Activated CD4-positive, alpha-beta T cell treated with anti-CD3 and anti-CD28 coated beads, Interleukin-2, amount 10 ng/mL, durations not matched to agents 7 days and 5 days (primary cell): ENCODE results near the gene SCD. TPM values are rescaled to one million over a fixed set of nuclear protein-coding genes. Genes with fewer than 3 reads are reported as not detected.

Experiments used
- CTCF ChIA-PET: fragments of 350-600 bp; sonication (Branson Sonifier 250); formaldehyde crosslinking; loops from one replicate; lab custom pipeline; 2021; ENCODE audit warnings: antibody characterized with exemption; lab: Charles Lee
- POLR2A ChIA-PET: fragments of 350-600 bp; sonication (Branson Sonifier 250); formaldehyde crosslinking; loops from one replicate; lab custom pipeline; 2021; ENCODE audit warnings: antibody characterized with exemption; lab: Charles Lee
- DNase-seq: peaks from one replicate; pipeline ENCODE4 v3.0.0-alpha.2; 2020
- H3K27ac Mint-ChIP-seq: one replicate; pipeline ENCODE4 v1.8.0; 2021; ENCODE audit warnings: mild to moderate bottlenecking, moderate library complexity, mixed read lengths
- H3K27me3 Mint-ChIP-seq: one replicate; pipeline ENCODE4 v1.8.0; 2021; ENCODE audit warnings: mixed read lengths
- H3K36me3 Mint-ChIP-seq: one replicate; pipeline ENCODE4 v1.8.0; 2021; ENCODE audit warnings: low read depth, mixed read lengths
- H3K4me1 Mint-ChIP-seq: one replicate; pipeline ENCODE4 v1.8.0; 2021; ENCODE audit warnings: mixed read lengths
- H3K4me3 Mint-ChIP-seq: one replicate; pipeline ENCODE4 v1.8.0; 2021; ENCODE audit warnings: mild to moderate bottlenecking, moderate library complexity, mixed read lengths
- H3K9me3 Mint-ChIP-seq: one replicate; pipeline ENCODE4 v1.8.0; 2021; ENCODE audit warnings: mixed read lengths
- total RNA-seq, 2 experiments: library from RNA; stranded (reverse); gene quantifications; one replicate each; pipeline ENCODE4 v1.2.3, GENCODE V29; 2021

Gene SCD
- total RNA-seq, 2 experiments from 2014 or later: 117 to 129 TPM

DNA sequence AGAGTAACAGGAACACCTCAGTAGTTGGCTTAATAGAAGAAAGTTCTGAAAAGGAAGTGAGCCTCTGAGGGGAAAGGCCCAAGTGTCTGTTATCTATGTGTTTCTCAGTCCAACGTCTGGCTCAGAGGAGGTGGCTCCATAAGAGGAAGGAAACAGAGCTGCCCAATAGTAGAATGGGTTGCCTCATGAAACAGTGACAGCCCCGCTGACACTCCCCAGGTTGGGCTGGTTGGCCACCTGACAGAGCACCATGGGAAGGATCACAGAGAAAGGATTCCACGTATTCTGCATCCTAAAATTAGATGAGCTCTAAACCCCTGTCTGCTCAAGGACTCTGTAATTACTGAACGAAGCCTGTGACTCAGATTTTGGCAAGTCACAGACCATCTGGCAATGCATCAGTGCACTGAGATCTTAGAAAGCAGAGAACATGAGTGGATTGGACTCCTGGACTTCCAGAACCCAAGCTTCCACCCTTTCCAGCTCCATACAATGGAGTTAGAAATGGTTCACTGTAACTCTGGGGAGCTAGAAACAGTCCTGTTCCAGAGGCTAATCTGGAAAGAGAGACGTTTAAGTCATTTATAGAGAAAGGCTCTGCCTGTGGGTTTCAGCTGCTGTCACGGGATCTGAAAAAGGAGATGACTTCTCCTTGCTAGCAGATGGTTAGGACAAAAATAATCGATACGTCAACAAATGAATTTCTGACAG, 19.9 kb upstream of the SCD start:
- H3K4me3 Mint-ChIP-seq: no peak overlapping the region
- peaks cover 14% of the 10 kb centered on the region for H3K27me3 Mint-ChIP-seq
- H3K4me1 Mint-ChIP-seq: peaks cover 16% of the 10 kb centered on the region
- H3K9me3 Mint-ChIP-seq: no peaks in the 10 kb centered on the region
- no peak overlapping the region for H3K27ac Mint-ChIP-seq
- H3K36me3 Mint-ChIP-seq: no peaks in the 10 kb centered on the region
- POLR2A ChIA-PET: interaction anchor here (0.6 kb wide), 1 partner anchor 20 kb away, joined by 3 read pairs; the partner anchor contains the start of gene SCD
- CTCF ChIA-PET: interaction anchor here (0.8 to 2.9 kb wide), 9 partner anchors 9 to 194 kb away, joined by 3 to 11 read pairs (median 3); no protein-coding TSS in a partner anchor
- peak; percentile 42 for DNase-seq

DNA sequence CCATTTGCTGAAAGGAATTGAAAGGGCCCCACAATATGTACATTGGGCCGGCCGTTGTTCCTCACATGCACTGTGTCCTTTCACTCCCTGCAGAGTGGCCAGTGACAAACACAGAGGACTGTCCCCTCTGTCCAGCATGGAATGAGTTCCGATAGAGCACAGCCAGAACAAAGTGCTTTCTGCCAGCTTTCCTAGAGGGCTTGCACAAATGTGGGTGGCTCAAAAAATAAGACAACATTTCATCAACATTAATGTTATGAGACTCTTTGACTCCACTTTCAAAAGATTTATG, 19.4 kb upstream of the SCD start:
- Mint-ChIP-seq H3K9me3 (no peaks in the 10 kb centered on the region), H3K27me3 (peaks cover 14% of the 10 kb centered on the region), H3K4me1 (peaks cover 16% of the 10 kb centered on the region), H3K36me3 (no peaks in the 10 kb centered on the region), H3K4me3 (no peak overlapping the region), H3K27ac (no peak overlapping the region)
- DNase-seq: no peak
- ChIA-PET POLR2A (no interaction called here), CTCF (interaction anchor here (0.9 to 2.9 kb wide), 7 partner anchors 8 to 194 kb away, joined by 3 to 11 read pairs (median 3); no protein-coding TSS in a partner anchor)

DNA sequence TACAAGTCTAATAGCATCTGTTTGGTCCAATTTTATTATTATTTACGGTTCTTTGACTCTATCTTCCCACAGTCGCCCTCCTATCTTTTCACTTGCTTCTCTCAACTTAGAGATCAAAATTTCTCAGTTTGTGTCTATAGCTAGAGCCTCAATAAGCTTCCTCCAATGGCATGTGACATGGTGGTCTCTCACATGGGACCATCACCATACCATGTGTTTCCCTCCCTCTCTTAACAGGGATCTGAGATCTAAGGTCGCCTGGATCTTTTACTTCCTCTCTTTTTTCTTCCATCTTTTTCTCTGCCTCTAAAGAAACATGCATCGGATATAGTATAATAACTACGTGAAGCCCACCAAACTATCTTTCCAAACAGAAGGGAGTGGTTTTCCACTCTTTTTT, 18.8 kb upstream of the SCD start:
- Mint-ChIP-seq H3K9me3 (no peaks in the 10 kb centered on the region), H3K27me3 (peaks cover 15% of the 10 kb centered on the region), H3K36me3 (no peaks in the 10 kb centered on the region), H3K27ac (no peak overlapping the region), H3K4me3 (no peak overlapping the region), H3K4me1 (peaks cover 20% of the 10 kb centered on the region)
- no peak for DNase-seq
- ChIA-PET CTCF (interaction anchor here (1.2 to 2.9 kb wide), 6 partner anchors 8 to 193 kb away, joined by 3 to 11 read pairs (median 4); no protein-coding TSS in a partner anchor), POLR2A (no interaction called here)

DNA sequence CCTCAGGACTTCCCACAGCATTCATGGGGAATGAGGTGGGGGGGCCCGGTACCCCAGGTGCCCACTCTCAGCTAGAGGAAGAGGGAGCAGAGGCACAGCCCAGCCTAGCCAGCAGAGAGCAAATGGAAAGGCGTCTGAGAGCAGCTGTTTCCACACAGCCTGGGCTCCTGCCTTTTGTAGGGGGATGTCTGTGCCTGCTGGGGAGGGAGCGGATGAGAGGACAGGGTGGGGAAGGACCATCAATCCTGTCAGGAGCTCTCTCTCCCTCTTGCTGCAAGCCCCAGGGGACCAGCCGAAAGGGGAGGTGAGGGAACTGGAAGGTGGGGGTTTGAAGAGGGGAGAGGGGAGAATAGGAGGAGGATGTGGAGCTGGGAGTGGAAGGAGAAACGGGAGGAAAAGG, 17.0 kb upstream of the SCD start, which contains the start of gene PKD2L1:
TSS of gene PKD2L1 (minus strand) at position 150 of the 400 bp plus-strand sequence. CDS start at position 25, 125 bp downstream.
- POLR2A ChIA-PET: no interaction called here
- Mint-ChIP-seq H3K27me3 (peaks cover 30% of the 10 kb centered on the region), H3K4me1 (peaks cover 21% of the 10 kb centered on the region), H3K36me3 (no peaks in the 10 kb centered on the region), H3K9me3 (no peaks in the 10 kb centered on the region), H3K4me3 (no peak within 1 kb of the TSS), H3K27ac (no peak within 1 kb of the TSS)
- CTCF ChIA-PET: interaction anchor here (0.5 to 1.3 kb wide), 8 partner anchors 11 to 219 kb away, joined by 3 to 4 read pairs (median 3); partner anchors contain the start of gene SCD
- no peak for DNase-seq

DNA sequence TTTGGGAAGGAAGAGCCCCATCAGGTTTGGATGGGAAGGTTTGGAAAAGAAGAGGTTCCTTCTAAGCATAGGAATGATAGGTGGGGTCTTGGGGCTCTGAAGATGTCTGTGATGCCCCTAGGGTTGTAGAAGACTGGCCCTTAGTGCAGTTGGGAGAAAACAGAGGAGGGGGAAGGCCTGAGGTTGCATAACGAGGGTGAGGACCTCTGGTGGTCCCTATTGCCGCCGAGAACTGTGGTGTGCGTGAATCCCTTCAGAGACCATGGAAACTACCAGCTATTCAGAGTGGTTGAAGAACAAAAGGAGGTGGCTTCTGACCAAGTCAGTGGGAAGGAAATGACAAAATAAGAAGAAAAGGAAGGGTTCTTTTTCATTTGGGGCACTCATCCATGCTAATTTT, 13.9 kb upstream of the SCD start:
- ChIA-PET POLR2A (interaction anchor here (0.5 kb wide), 1 partner anchor 35 kb away, joined by 3 read pairs; no protein-coding TSS in a partner anchor), CTCF (interaction anchor here (0.7 to 1.6 kb wide), 6 partner anchors 12 to 106 kb away, joined by 3 to 5 read pairs (median 3); partner anchors contain the start of gene SCD)
- Mint-ChIP-seq H3K4me3 (no peak overlapping the region), H3K27me3 (peaks cover 31% of the 10 kb centered on the region), H3K4me1 (peaks cover 5% of the 10 kb centered on the region), H3K9me3 (no peaks in the 10 kb centered on the region), H3K36me3 (no peaks in the 10 kb centered on the region), H3K27ac (no peak overlapping the region)
- DNase-seq: no peak

DNA sequence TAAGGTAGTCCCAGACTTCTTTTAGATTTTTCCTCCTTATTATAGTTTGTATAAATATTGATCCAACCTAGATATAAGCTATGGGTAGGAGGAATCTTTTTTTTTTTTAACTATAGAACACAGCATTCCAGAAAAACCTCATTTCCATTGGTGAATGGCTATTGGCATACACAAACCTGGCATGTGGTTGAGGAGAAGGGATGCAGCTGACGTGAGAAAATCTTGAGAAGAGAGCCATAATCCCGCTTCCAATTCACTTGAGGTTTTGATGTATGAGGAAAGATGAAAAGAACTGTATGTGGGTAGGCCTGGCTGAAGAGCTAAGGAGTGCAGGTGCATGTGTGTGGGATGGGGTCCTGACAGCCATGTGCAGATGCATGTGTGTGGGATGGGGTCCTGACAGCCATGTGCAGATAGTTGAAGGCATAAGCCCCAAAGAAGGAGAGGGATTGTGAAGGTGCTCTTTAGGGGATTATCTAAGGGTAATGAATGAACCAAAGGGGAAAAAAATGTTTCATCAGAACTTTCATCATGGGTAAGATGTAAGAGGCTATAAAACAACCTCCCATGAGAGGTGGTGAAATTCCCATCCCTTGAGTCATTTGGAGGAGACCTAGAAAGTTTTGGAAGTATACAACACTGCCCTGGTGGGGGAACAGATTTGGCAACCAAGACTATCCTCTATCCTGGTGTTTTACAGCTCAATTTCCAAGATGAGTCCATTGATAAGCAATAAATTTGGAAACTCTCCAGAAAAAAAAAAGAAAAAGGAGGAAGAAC, 13.2 kb upstream of the SCD start:
- ChIA-PET POLR2A (interaction anchor here (0.6 kb wide), 1 partner anchor 21 kb away, joined by 7 read pairs; no protein-coding TSS in a partner anchor), CTCF (interaction anchor here (0.9 to 1.8 kb wide), 5 partner anchors 13 to 202 kb away, joined by 3 to 6 read pairs (median 3); partner anchors contain the start of genes HIF1AN and SCD)
- peaks cover 8% of the 10 kb centered on the region for H3K4me1 Mint-ChIP-seq
- no peak overlapping the region for H3K4me3 Mint-ChIP-seq
- H3K9me3 Mint-ChIP-seq: no peaks in the 10 kb centered on the region
- peaks cover 31% of the 10 kb centered on the region for H3K27me3 Mint-ChIP-seq
- H3K36me3 Mint-ChIP-seq: no peaks in the 10 kb centered on the region
- no peak for DNase-seq
- no peak overlapping the region for H3K27ac Mint-ChIP-seq

DNA sequence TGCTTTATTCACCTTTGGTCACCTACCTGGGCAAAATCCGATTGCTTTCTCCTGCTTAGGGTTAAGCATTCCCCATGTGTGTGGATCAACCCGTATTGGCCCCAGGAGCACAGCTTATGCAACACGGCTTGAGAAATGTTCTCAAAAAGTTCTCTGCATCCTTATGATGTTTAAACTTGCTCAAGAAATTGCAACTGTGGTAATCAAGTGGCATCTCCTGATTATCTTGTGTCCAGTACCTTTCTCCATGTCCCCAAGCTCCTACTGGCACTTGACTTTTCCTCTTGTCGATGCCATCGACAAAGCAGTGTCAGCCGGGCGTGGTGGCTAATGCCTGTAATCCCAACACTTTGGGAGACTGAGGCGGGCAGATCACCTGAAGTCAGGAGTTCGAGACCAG, 12.3 kb upstream of the SCD start:
- Mint-ChIP-seq H3K4me3 (no peak overlapping the region), H3K9me3 (no peaks in the 10 kb centered on the region), H3K36me3 (no peaks in the 10 kb centered on the region), H3K27ac (no peak overlapping the region), H3K27me3 (peaks cover 31% of the 10 kb centered on the region), H3K4me1 (peaks cover 15% of the 10 kb centered on the region)
- ChIA-PET CTCF (interaction anchor here (0.5 to 1.8 kb wide), 5 partner anchors 12 to 201 kb away, joined by 3 to 6 read pairs (median 3); partner anchors contain the start of genes HIF1AN and SCD), POLR2A (no interaction called here)
- DNase-seq: no peak

DNA sequence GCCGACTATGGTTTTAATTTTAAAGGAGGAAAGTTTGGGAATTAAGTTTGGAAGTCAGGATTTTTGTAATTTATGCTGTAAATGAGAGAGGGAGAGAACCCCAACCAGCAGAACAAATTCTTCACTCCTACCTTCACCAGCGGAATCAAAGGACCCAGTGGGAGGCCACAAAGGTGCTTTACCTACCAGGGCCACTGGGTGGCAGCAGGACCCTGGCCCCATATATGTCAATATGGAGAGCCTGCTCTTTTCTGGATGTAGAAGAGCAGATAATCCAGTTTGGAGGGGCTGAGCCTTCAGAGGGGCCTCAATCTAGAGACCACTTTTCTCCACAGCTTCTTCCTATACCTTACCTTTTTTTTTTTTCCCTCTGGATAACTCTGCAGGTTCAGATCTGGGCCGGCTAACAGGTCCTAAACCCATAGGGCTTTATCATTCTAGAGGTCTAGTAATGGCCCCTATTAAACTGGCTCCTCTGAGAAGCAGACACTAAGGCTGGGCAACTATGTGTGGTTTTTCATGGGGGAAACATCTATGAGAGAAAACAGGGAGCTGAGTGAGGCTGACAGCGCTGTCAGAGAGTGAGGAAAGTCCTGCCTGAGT, 8.5 kb upstream of the SCD start:
- CTCF ChIA-PET: interaction anchor here (0.6 to 3.5 kb wide), 14 partner anchors 8 to 1250 kb away, joined by 3 to 13 read pairs (median 4); partner anchors contain the start of genes DPCD, POLL and SCD
- peaks cover 19% of the 10 kb centered on the region for H3K4me1 Mint-ChIP-seq
- POLR2A ChIA-PET: no interaction called here
- peak; percentile 83 for DNase-seq
- no peaks in the 10 kb centered on the region for H3K9me3 Mint-ChIP-seq
- peaks cover 15% of the 10 kb centered on the region for H3K27me3 Mint-ChIP-seq
- H3K36me3 Mint-ChIP-seq: no peaks in the 10 kb centered on the region
- H3K4me3 Mint-ChIP-seq: no peak overlapping the region
- no peak overlapping the region for H3K27ac Mint-ChIP-seq

DNA sequence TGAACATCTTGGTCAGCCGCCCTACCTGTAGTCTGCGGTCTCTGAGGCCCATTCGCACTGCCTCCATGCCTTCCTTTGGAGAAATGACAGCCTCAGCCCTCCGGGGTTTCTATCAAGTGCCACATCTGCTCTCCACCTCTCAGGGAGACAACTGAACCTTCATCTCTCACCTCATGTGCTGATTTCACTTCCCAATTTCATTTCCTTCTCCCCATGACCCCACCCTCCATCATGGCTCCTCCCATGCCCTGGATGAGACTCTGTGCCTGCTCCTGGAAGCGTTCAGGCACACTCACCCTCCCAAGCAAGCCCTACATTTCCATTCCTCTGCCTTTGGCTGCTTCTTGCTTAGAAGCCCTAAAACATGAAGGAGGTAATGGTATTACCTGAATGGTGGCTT, 7.8 kb upstream of the SCD start:
- Mint-ChIP-seq H3K27ac (no peak overlapping the region), H3K4me3 (no peak overlapping the region), H3K36me3 (no peaks in the 10 kb centered on the region), H3K4me1 (peaks cover 20% of the 10 kb centered on the region), H3K27me3 (peaks cover 9% of the 10 kb centered on the region), H3K9me3 (no peaks in the 10 kb centered on the region)
- POLR2A ChIA-PET: no interaction called here
- CTCF ChIA-PET: interaction anchor here (0.6 to 2.0 kb wide), 11 partner anchors 10 to 1249 kb away, joined by 3 to 9 read pairs (median 4); partner anchors contain the start of genes DPCD and POLL
- no peak for DNase-seq

DNA sequence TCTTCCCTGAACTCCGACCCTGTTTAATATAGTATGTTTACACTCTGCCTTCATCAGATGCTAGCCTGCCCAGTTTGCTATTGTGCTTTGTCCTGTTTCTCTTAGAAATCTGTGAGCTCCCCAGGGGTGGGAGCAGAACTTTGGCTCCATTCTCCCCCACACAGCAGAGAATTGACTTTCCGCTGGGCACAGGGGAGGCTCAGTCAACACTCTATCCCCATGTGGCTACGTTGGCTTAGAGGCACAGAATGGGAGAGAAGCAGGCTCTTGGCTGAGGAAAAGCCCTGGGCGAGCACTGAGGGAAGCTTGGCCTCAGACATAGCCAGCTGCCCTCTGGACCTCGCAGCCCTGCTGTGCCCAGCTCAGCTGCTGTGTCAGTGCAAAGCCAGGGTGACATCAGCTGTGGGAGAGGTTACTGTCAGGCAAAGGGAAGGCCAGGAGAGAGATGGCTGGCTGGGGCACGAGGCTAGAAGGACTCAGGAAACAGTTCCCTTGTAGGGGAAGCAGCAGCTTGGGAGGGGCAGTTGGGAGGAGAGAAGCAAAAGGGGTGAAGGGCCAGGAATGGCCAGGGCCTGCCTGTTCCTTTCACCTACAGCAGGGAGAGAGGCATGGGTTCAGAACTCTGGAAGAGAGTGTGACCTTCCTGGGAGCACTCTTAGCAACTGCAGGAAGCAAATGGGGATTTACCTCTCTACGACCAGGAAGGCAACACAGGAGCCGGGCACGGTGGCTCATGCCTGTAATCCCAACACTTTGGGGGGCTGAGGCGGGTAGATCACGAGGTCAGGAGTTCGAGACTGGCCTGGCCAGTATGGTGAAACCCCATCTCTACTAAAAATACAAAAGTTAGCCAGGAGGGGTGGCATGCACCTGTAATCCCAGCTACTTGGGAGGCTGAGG, 5.8 kb upstream of the SCD start:
- H3K27ac Mint-ChIP-seq: no peak overlapping the region
- no peaks in the 10 kb centered on the region for H3K36me3 Mint-ChIP-seq
- H3K27me3 Mint-ChIP-seq: no peaks in the 10 kb centered on the region
- ChIA-PET POLR2A (interaction anchor here (0.9 kb wide), 1 partner anchor 168 kb away, joined by 3 read pairs; no protein-coding TSS in a partner anchor), CTCF (interaction anchor here (0.8 to 2.1 kb wide), 9 partner anchors 8 to 177 kb away, joined by 3 to 11 read pairs (median 3); no protein-coding TSS in a partner anchor)
- peaks cover 36% of the 10 kb centered on the region for H3K4me1 Mint-ChIP-seq
- H3K4me3 Mint-ChIP-seq: no peak overlapping the region
- no peak for DNase-seq
- H3K9me3 Mint-ChIP-seq: no peaks in the 10 kb centered on the region

DNA sequence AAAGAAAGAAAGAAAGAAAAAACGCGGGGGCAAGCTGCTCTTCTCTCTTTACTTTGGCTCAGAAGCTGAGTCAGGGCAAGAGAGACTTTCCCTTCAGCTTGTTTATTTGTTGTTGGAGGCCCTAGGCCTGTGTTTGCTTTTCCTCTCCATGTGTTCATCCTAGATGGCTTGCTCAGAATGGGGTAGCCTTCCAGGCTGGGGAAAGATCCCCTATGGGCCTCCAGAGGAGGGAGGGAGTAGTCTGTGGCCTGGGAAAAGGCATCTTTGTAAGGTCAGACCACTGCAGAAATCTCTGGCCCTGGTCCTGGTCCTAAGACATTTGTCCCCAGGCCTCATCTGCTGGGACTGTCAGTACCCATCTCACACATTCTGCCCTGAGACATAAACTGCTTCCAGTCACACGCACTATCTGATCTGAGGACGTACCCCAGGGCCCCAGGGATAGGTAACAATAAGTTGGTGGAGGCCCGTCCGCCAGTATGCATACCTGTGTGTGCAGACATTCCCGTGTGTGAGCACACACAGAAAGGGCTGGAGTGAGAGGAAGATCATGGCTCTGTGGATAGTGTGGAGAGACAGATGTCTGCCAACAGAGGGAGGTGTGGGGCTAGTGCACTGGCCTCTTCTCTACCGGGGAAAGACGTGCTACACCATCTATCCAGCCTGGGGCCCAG, 4.9 kb upstream of the SCD start:
- H3K27me3 Mint-ChIP-seq: no peaks in the 10 kb centered on the region
- no peaks in the 10 kb centered on the region for H3K9me3 Mint-ChIP-seq
- ChIA-PET CTCF (interaction anchor here (0.6 to 2.1 kb wide), 11 partner anchors 10 to 193 kb away, joined by 3 to 11 read pairs (median 3); partner anchors contain the start of gene HIF1AN), POLR2A (interaction anchor here (0.9 kb wide), 1 partner anchor 167 kb away, joined by 3 read pairs; no protein-coding TSS in a partner anchor)
- peak; percentile 67 for DNase-seq
- no peaks in the 10 kb centered on the region for H3K36me3 Mint-ChIP-seq
- peak overlapping the region; percentile 55 for H3K27ac Mint-ChIP-seq
- no peak overlapping the region for H3K4me3 Mint-ChIP-seq
- peaks cover 38% of the 10 kb centered on the region for H3K4me1 Mint-ChIP-seq
